Measurements from ENCODE around the gene THNSL1.

The THNSL1 gene

DNA sequence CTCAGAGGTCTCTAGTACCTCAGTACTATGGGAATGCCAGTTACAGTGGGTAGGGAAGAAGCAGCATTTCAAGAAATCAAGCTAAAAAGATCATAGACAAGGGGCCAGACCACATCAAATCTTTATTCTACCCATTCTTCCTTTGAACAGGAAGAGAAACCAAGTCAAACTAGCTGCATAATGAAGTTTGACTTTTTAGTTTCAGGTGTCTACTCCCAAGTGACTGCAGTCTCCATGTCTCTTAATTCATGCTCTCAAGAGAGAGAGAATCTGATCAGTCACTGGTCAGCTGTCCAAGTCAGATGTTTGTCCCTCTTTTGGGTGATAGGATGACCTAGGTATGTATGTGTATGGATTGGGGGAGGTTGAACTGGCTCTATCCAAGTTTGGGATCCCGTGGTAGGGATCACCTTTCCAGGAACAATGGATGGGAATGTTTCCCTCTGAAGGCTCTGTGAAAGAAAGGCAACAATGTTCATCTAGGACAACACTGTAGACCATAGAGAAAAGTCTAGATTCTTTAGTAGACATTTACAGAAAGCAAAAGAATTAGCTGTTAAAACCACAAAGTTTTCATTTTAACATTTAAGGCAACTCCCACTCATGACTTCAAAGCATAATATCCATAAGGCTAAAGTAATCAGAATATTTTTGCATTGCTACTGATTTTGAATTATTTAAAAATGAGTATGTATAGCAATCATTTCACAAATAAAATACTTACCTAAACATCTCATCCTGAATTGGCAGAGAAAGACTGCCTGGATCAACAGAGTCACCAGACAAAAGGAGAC lies 33.9 kb upstream of the THNSL1 start:
- no peak for DNase-seq
- peak overlapping the region; percentile 32; the same call in 1 of the 2 replicates for H2AFZ ChIP-seq (ENCODE audit: low read length)
- no peaks in the 10 kb centered on the region for H4K20me1 ChIP-seq (ENCODE audit: insufficient read depth, low read length)
- peak overlapping the region; percentile 22; the same call in 1 of the 2 replicates for H3K4me2 ChIP-seq (ENCODE audit: low read depth, low read length)
- no peaks in the 10 kb centered on the region for H3K9me3 ChIP-seq (replicated peaks; ENCODE audit: insufficient read depth, low read length)
- no peak for TF ChIP-seq EZH2phosphoT487 (IDR thresholded peaks at IDR 0.05; ENCODE audit: low read length)
- H3K79me2 ChIP-seq (ENCODE audit: low read length), result no peaks in the 10 kb centered on the region
- H3F3A ChIP-seq (ENCODE audit: insufficient read depth, low read length), result no peaks in the 10 kb centered on the region; the same call in 1 of the 2 replicates
- no peak overlapping the region for H3K4me3 ChIP-seq (ENCODE audit: low read length)
- H3K27ac ChIP-seq (ENCODE audit: low read length), result no peak overlapping the region
- no peaks in the 10 kb centered on the region for H3K27me3 ChIP-seq (replicated peaks; ENCODE audit: insufficient read depth, low read length)
- H3K36me3 ChIP-seq (replicated peaks; ENCODE audit: insufficient read depth, low read length), result no peaks in the 10 kb centered on the region
- no peaks in the 10 kb centered on the region for H3K9me2 ChIP-seq (replicated peaks; ENCODE audit: insufficient read depth, low read length)
- H3K4me1 ChIP-seq (ENCODE audit: low read length), result peaks cover 11% of the 10 kb centered on the region
- no peak overlapping the region for H3K9ac ChIP-seq (ENCODE audit: low read length)

DNA sequence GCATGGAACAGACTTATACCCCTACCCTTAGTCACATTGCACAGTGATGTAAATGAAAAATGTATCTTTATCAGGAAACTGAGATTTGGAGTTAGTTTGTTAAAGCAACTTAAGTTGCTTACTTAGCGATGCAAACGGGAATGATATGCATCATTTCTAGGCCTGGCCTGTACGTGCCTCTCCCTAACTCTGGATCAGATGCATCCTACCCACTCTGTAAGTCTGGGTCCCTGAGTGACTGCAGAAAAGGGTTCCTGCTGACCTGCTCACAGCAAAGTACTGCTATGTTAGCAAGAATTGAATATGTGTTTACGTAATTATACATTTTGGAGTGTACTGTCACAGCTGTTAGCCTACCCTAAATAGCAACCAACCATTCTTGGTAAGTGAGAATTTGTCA lies 33.3 kb upstream of the THNSL1 start:
- H3F3A ChIP-seq (ENCODE audit: insufficient read depth, low read length), result no peaks in the 10 kb centered on the region; the same call in 1 of the 2 replicates
- no peaks in the 10 kb centered on the region for H3K9me3 ChIP-seq (replicated peaks; ENCODE audit: insufficient read depth, low read length)
- no peaks in the 10 kb centered on the region for H3K79me2 ChIP-seq (ENCODE audit: low read length)
- H3K9ac ChIP-seq (ENCODE audit: low read length), result no peak overlapping the region
- TF ChIP-seq EZH2 (optimal IDR thresholded peaks at IDR 0.05; ENCODE audit: low read depth, low read length), result no peak
- TF ChIP-seq, protein P1, sequence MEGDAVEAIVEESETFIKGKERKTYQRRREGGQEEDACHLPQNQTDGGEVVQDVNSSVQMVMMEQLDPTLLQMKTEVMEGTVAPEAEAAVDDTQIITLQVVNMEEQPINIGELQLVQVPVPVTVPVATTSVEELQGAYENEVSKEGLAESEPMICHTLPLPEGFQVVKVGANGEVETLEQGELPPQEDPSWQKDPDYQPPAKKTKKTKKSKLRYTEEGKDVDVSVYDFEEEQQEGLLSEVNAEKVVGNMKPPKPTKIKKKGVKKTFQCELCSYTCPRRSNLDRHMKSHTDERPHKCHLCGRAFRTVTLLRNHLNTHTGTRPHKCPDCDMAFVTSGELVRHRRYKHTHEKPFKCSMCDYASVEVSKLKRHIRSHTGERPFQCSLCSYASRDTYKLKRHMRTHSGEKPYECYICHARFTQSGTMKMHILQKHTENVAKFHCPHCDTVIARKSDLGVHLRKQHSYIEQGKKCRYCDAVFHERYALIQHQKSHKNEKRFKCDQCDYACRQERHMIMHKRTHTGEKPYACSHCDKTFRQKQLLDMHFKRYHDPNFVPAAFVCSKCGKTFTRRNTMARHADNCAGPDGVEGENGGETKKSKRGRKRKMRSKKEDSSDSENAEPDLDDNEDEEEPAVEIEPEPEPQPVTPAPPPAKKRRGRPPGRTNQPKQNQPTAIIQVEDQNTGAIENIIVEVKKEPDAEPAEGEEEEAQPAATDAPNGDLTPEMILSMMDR (IDR thresholded peaks at IDR 0.05; ENCODE audit: low read length), result no peak
- no peak for TF ChIP-seq EZH2phosphoT487 (IDR thresholded peaks at IDR 0.05; ENCODE audit: low read length)
- H3K4me3 ChIP-seq (ENCODE audit: low read length), result no peak overlapping the region
- H3K27ac ChIP-seq (ENCODE audit: low read length), result no peak overlapping the region
- no peak for DNase-seq
- no peaks in the 10 kb centered on the region for H3K27me3 ChIP-seq (replicated peaks; ENCODE audit: insufficient read depth, low read length)
- no peak overlapping the region for H3K4me2 ChIP-seq (ENCODE audit: low read depth, low read length)
- no peaks in the 10 kb centered on the region for H3K36me3 ChIP-seq (replicated peaks; ENCODE audit: insufficient read depth, low read length)
- H2AFZ ChIP-seq (ENCODE audit: low read length), result no peak overlapping the region
- no peaks in the 10 kb centered on the region for H4K20me1 ChIP-seq (ENCODE audit: insufficient read depth, low read length)
- no peaks in the 10 kb centered on the region for H3K9me2 ChIP-seq (replicated peaks; ENCODE audit: insufficient read depth, low read length)
- H3K4me1 ChIP-seq (ENCODE audit: low read length), result peaks cover 11% of the 10 kb centered on the region

- Histone ChIP-seq H3K4me1 (ENCODE audit: low read length) (peaks cover 11% of the 10 kb centered on the region), H3K79me2 (ENCODE audit: low read length) (no peaks in the 10 kb centered on the region), H3K9me2 (replicated peaks; ENCODE audit: insufficient read depth, low read length) (no peaks in the 10 kb centered on the region), H3K9ac (ENCODE audit: low read length) (no peak overlapping the region), H3K36me3 (replicated peaks; ENCODE audit: insufficient read depth, low read length) (no peaks in the 10 kb centered on the region), H3K27ac (ENCODE audit: low read length) (no peak overlapping the region), H3F3A (ENCODE audit: insufficient read depth, low read length) (no peaks in the 10 kb centered on the region; the same call in 1 of the 2 replicates), H3K4me2 (ENCODE audit: low read depth, low read length) (no peak overlapping the region), H3K27me3 (replicated peaks; ENCODE audit: insufficient read depth, low read length) (no peaks in the 10 kb centered on the region), H3K9me3 (replicated peaks; ENCODE audit: insufficient read depth, low read length) (no peaks in the 10 kb centered on the region), H3K4me3 (ENCODE audit: low read length) (no peak overlapping the region), H2AFZ (ENCODE audit: low read length) (no peak overlapping the region), H4K20me1 (ENCODE audit: insufficient read depth, low read length) (no peaks in the 10 kb centered on the region)
- DNase-seq, result no peak
- TF ChIP-seq EZH2 (optimal IDR thresholded peaks at IDR 0.05; ENCODE audit: low read depth, low read length) (no peak), EZH2phosphoT487 (IDR thresholded peaks at IDR 0.05; ENCODE audit: low read length) (no peak)
- TF ChIP-seq, protein P1 (IDR thresholded peaks at IDR 0.05; ENCODE audit: low read length), result no peak
These were observed 32.5 kb upstream of the THNSL1 start for GRCh38 chr10:24983946-24984345.

- Histone ChIP-seq H3K4me1 (ENCODE audit: low read length) (peaks cover 11% of the 10 kb centered on the region), H3K79me2 (ENCODE audit: low read length) (no peaks in the 10 kb centered on the region), H3K9me2 (replicated peaks; ENCODE audit: insufficient read depth, low read length) (no peaks in the 10 kb centered on the region), H3K9me3 (replicated peaks; ENCODE audit: insufficient read depth, low read length) (no peaks in the 10 kb centered on the region), H2AFZ (ENCODE audit: low read length) (no peak overlapping the region), H3K27ac (ENCODE audit: low read length) (no peak overlapping the region), H3K27me3 (replicated peaks; ENCODE audit: insufficient read depth, low read length) (no peaks in the 10 kb centered on the region), H3K36me3 (replicated peaks; ENCODE audit: insufficient read depth, low read length) (no peaks in the 10 kb centered on the region), H4K20me1 (ENCODE audit: insufficient read depth, low read length) (no peaks in the 10 kb centered on the region), H3K9ac (ENCODE audit: low read length) (no peak overlapping the region), H3K4me2 (ENCODE audit: low read depth, low read length) (no peak overlapping the region), H3K4me3 (ENCODE audit: low read length) (no peak overlapping the region), H3F3A (ENCODE audit: insufficient read depth, low read length) (no peaks in the 10 kb centered on the region; the same call in 1 of the 2 replicates)
- DNase-seq, result no peak
- TF ChIP-seq EZH2phosphoT487 (IDR thresholded peaks at IDR 0.05; ENCODE audit: low read length), result no peak
- no peak for TF ChIP-seq EZH2 (optimal IDR thresholded peaks at IDR 0.05; ENCODE audit: low read depth, low read length)
- TF ChIP-seq, protein P1 (IDR thresholded peaks at IDR 0.05; ENCODE audit: low read length), result no peak
These were observed 31.5 kb upstream of the THNSL1 start for GRCh38 chr10:24984906-24985305.

Measured in MM.1S (cell line).